ENCODE results near the gene KIF16B.
"Not testable (repeated sequence)": the region's sequence is repeated elsewhere in the genome, so short reads cannot be mapped to it uniquely, and the experiment has no call there.

Gene KIF16B

DNA sequence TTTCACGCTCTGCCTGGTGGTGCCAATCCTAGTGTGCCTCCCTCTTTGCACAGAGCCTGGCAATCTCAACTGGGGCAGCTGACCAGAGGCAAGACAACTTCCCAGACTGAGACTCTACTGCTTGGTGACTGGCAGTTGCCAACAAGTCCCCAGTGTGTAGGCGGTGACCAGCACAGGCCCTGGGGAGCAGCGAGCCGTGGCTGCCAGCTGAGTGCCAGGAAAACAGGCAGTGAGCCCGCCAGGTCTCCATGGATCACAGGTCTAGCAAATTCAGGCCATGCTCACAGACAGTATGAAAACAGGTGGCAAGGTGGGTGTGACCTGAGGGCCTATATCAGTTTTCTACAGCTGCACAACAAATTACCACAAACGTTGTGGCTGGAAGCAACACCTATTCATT is 289.9 kb downstream of the KIF16B start:
- DNase-seq = no peak

DNA sequence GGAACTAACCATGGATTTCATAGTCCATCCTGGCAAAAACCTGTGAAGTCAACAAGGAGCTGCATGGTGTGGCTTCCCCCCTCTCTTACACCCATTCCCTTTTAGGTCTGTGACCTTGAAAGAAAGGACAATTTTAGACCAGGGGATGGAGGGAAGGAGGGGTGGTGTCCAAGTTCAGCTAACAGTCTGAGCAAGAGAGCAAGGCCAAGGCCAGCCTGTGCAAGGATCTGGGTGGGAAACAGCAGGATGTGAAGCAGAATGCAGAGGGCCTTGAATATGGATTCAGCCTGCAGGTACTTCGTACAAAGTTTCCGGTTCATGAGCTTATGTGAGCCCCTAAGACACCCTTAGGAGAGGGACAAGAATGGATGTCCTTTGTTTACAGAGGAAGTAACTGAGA is 293.0 kb downstream of the KIF16B start:
- DNase-seq = no peak

- DNase-seq = no peak
These were observed 293.9 kb downstream of the KIF16B start for GRCh38 chr20:16279320-16279719.

- DNase-seq = no peak
These were observed 299.3 kb downstream of the KIF16B start for GRCh38 chr20:16273812-16274555.

DNA sequence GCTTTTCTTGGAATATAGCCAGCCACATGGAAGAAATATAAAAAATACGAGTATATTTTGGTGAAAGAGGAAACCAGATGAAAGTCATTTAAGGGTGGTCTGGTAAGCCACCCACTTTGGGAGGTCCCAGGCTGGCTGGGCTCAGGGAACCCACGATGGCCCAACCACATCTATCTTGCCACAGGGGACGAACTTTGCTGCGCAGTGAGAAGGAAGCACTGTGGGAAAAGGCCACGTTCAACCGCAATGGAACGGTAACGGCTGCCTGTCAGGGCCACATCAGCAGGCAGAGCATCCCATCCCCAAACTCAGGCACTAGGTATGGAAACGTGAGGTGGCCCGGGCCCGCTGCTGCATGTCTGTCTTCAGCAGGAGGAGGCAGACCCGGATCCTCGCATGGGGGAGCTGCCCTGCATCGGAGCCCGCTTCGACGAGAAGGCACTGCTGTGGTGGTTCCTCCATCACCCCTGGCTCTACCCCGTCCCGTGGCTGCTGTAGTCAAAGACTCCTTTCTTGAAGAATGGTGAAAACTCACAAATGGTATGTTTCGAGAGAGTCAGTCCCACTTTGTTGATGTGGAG is 300.4 kb downstream of the KIF16B start:
- no peak for DNase-seq

DNA sequence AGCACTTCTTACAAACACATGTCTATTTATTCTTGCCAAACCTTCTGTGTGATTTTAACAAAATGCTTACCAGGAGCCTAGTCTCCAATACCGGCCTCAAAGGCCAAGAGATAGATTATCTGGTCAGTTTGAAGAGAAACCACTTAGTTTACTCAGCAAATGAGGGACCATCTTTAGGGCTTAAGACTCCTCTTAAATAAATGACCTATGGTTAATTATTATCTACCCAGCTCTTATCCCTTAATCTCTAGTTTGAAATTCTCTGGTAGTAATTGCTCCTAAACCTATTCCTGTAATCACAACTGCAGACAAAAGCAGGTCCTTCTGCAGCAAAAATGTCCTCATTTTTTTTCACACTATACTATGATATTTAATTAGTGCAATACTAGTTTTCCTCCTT is 301.8 kb downstream of the KIF16B start:
- no peak for DNase-seq

DNA sequence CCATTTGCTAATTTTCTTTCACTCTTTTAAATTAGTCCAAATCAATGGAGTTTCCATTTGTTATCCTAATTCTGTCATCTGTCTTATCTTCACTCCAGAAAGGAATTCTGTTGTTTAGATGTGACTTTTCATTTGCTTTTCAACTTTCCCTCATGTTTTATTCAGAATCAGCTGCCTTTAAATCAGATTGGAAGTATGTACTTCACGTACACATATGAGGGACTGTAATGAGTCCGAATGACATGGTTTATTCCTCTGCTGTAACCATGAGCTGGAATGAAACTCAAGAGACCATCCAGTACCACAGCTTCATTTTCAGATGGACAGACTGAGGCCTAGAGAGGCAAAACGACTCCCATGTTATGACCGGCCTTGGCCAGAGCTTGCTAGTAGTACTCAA is 302.3 kb downstream of the KIF16B start:
- no peak for DNase-seq

GRCh38 chr20:16270314-16270931 is 302.8 kb downstream of the KIF16B start:
- DNase-seq = no peak

- no peak for DNase-seq
These were observed 305.7 kb downstream of the KIF16B start for GRCh38 chr20:16267526-16267925.

DNA sequence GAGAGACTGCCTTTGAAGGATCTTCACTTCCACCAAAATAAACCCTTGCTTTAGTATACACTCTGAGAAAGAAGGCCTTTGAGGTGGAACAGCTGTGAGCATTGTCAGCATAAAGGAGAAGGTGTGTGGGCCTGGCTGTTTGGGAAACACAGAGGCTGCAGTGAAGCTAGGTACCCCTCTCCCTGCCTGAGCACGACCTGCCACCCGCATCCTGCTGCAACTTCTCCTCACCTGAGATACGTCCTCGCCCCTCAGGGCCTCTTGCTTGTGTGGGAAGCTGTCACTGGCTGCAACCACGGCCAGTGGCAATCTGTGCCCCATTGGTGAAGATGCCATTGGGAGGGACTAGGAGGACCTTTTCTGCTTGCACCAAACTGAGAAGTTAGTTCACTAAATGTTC is 307.9 kb downstream of the KIF16B start:
- DNase-seq = no peak

DNA sequence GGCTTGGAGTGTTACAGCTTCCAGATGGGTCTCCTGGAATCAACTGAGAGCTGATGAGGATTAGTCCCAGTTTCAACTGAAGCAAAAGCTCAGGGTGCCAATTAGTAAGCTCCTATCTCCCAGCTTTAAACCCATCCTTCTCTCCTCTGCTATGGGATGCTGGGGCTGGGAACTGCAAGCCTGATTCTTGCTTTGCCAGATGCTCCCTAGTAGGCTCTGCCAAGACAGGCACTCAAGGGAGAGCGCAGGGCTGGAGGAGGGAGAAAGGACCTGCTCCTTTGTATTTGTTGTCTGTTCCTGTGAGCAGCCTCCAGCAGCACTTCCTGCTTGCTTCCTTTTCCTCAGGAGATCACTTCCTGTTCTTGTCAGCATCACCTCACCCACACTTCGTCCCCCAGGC is 309.7 kb downstream of the KIF16B start:
- DNase-seq = no peak

- DNase-seq = no peak
These were observed 310.7 kb downstream of the KIF16B start for GRCh38 chr20:16262594-16262993.

DNA sequence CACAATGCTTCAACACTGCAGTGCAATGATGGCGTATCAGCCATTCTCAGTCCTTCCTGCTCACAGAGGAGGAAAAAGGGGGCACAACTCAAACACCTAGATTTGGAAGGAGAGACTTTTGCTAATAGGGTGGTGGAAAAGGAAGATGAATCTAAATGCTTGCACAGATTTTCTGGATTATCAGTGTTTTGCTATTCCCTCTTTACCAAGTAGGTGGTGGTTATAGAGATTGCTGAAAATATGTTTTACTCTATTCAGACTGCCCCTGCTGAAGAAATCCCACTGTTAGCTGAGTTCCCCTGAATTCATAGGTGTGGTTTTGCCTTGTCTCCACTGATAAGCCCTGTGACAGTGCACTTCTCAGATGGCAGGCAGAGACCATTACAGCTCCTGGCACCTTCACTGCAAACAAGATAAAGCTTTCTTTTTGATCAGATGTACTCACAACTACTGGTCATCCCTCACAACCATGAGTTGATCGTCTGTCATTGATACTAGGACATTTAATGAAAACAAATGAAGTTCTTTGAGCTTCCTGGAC is 311.4 kb downstream of the KIF16B start:
- DNase-seq = no peak

DNA sequence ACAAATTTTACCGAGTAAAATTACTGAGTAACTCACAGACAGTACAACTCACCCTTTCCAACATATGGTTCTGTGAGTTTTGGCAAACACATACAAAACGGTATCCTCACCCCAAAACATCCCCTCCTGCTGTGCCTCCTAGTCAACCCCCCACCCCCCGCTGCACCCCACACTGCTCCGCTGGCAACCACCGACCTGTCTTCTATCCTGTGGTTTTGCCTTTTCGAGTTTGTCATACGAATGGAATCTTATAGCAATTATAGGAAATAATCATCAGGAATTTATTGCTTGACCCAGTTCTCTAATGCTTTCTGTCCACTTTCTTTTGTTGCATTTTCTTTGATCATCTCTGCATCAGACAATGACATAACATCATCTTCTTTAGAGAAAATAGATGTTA is 312.3 kb downstream of the KIF16B start:
- DNase-seq = no peak

GRCh38 chr20:16260133-16260532 is 313.1 kb downstream of the KIF16B start:
- DNase-seq = not testable (repeated sequence)

- no peak for DNase-seq
These were observed 314.5 kb downstream of the KIF16B start for GRCh38 chr20:16258766-16259165.

DNA sequence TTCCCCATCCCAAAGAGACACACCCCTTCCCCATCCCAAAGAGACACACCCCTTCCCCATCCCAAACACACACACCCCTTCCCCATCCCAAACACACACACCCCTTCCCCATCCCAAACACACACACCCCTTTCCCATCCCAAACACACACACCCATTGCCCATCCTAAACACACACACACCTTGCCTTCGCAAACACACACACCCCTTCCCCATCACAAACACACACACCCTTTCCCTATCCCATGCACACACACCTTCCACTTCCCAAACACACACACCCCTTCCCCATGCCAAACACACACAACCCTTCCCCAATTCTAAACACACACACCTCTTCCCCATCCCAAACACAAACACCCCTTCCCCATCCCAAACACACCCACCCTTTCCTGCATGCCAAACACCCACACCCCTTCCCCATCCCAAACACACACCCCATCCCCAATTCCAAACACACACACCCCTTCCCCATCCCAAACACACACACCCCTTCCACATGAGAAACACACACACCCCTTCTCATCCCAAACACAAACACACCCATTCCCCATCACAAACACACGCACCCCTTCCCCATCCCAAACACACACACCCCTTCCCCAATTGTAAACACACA is 315.3 kb downstream of the KIF16B start:
- DNase-seq = no peak

DNA sequence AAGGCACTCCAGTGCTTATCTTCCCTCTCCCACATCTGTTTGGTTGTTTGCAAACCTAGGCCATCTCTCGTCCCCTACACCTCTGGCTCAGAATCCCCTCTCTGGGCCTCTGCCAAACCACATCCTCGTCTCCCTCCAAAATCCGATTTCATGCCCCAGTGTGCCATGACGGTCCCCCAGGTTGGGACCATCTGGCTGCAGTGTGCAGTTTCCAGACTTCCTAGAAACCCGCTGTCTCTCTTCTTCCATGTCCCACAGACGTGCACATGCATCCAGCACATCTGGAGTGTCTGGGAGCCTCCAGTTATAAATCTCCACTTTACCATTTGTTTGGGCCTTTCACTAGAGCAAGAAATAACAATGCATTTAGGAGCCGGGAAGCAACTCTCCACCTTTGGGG is 316.2 kb downstream of the KIF16B start:
- DNase-seq = no peak

DNA sequence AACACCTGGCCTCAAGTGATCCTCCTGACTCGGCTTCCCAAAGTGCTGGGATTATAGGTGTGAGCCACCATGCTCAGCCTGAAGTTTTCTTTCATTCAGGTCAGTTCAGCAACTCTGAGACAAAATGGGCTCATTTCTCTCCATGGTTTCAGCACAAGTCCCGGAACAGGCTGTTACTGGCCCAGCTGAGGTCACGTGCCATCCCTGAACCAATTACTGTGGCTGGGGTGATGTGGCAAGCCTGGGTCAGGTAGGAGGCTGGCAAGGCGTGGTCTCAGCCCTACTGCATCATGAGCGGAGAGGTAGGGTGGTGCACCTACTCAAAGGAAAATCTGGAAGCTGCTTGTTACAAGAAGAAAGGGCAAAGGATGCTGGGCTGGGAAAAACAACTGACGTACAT is 326.4 kb downstream of the KIF16B start:
- no peak for DNase-seq

GRCh38 chr20:16246291-16246690 is 327.0 kb downstream of the KIF16B start:
- DNase-seq = no peak

- no peak for DNase-seq
These were observed 327.4 kb downstream of the KIF16B start for GRCh38 chr20:16245879-16246278.

DNA sequence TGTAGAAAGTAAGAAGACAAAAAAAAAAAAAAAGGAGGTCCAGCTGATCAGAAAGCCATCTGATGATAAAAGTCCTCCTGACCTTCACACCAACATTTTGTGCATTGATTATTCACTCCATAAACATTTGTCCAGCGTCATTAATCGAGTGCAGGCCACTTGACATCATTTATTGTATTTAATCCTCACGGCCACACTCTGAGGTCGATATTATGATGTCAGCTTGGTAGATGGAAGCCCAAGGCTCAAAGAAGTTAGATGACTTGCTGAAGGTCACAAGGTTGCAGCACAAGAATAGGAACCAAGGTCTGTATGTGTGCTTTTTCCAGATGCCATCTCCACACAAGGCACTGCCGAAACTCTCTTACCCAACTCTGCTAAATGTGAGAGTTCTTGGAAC is 328.4 kb downstream of the KIF16B start:
- no peak for DNase-seq

DNA sequence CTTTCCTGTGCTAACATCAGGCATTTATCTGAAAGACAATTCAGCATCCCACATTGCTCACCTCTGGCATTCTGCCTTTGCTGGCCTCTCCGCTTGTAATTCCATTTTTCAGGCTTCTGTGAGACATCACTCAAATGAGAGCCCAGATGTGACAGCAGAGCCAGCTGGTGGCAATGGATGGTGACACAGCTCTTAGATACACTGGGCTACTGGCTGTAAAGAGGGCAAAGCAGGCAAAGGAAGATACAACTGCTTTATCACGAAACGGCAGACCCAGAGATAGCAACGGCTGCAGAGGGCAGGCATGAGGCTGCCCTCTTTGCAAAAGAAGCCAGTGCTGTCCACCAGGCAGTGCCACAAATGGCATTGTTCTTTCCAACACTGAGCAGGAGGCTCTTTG is 329.8 kb downstream of the KIF16B start:
- no peak for DNase-seq

DNA sequence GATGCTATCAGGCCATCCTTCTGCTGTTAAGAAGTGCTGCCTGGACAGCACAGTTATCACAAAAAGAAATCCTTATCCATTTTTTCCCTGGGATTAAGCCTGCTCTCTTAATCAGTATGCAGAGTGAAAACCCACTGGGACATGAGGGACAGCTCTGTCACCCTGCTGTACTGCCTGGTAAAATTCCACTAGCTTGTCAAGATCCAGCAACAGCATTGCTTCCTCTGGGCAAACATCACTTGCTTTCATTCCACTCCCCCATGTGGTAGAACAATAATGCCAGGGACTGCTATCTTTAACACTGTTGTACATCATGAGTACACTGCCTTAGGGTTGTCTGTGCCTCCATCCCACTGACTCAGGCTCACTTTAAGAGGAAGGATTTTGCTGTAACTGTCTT is 331.3 kb downstream of the KIF16B start:
- no peak for DNase-seq
